Measurements from ENCODE around the gene RIC8B.

Gene RIC8B

DNA sequence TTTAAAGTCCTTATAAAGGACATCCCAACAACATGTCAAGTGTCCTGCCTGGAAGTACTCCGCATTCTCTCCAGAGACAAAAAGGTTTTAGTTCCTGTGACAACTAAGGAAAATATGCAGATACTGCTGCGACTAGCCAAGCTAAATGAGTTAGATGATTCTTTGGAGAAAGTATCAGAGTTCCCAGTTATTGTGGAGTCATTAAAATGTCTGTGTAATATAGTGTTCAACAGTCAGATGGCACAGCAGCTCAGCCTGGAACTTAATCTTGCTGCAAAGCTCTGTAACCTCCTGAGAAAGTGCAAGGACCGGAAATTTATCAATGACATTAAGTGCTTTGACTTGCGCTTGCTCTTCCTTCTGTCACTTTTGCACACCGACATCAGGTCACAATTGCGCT is 40.2 kb downstream of the RIC8B start:
- DNase-seq, result no peak

- no peak for DNase-seq
Measured at GRCh38 chr12:106815741-106816140, 41.3 kb downstream of the RIC8B start.

GRCh38 chr12:106816231-106816630 is 41.7 kb downstream of the RIC8B start:
- no peak for DNase-seq

DNA sequence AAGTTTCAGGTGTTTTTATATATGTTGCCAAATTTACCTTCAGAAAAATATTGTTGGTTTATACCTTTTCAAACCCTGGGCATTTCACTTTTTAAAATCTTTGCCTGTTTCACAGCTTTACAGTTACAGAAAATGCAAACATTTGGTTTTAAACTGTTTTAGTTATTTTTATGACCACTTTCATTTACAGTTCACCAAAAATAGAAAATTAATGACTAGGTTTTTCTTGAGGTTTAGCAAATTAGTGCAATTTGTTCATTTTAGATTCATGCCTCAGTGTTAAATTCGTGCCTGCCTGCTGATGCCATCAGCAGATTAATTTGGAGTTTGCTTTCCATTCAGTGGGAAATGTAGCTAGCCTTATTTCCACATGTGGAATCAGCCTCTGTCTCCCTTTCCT is 45.5 kb downstream of the RIC8B start:
- DNase-seq, result no peak

DNA sequence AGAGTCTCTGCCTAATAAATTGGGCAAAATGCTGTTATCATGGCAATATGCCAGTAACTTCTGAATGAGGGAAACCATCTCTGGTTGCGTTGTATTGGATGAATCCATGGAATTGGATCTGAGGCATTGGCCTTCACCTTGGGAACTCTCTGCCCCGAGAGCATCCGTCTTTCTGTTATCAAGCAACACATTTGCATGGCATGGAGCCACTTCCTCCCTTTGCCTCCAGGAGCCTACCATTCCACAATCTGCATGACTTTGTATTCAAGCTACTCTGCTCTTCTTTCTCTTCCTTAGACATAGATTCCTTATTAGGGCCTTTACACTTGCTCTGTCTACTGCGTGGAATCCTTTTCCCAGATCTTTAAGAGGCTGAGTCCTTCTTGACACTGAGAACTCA is 57.2 kb downstream of the RIC8B start:
- no peak for DNase-seq

DNA sequence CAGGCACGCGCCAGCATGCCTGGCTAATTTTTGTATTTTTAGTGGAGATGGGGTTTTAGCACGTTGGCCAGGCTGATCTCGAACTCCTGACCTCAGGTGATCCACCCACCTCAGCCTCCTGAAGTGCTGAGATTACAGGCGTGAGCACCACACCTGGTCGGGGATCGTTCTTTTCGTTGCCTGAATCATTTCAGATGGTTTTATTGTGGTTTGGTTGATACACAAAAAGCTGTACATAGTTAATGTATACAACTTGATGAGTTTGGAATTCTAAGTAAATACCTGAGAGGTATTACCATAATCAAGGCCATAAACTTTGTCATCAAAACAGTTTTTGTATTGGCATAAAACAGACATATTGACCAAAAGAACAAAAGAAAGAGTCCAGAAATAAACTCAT is 63.3 kb downstream of the RIC8B start:
- DNase-seq, result no peak

DNA sequence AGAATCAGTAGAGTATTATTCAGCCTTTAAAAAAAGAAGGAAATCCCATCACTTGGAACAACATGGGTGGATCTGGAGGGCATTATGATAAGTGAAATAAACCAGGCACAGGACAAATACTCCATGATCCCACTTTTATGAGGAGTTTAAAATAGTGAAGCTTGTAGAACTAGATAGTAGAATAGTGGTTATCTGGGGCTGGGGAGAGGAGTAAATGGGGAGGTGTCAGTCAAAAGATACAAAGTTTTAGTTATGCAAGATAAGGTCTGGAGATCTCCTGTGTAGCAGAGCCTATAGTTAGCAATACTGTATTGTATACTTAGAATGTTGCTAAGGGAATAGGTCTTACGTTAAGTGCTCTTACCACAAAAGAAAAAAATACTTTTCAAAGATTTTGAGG is 64.9 kb downstream of the RIC8B start:
- no peak for DNase-seq

DNA sequence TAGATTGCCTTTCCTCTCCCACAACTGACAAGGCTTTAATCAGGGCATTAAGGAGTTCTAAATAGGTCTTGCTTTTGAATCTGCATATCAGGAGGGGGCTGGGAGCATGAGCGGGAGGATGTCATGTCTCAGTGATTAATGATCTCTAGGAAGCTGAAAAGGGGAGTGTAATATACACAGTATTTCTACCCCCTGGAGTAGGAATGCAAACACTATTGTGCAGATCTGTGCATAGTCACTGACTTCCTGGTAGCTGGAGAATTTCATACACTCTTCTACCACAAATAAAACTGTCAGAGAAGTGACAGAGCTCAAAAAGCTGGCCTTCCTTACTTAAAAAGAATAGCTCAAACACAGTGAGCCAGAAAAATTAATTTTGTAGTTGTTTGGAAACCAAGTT is 65.8 kb downstream of the RIC8B start:
- DNase-seq, result no peak

DNA sequence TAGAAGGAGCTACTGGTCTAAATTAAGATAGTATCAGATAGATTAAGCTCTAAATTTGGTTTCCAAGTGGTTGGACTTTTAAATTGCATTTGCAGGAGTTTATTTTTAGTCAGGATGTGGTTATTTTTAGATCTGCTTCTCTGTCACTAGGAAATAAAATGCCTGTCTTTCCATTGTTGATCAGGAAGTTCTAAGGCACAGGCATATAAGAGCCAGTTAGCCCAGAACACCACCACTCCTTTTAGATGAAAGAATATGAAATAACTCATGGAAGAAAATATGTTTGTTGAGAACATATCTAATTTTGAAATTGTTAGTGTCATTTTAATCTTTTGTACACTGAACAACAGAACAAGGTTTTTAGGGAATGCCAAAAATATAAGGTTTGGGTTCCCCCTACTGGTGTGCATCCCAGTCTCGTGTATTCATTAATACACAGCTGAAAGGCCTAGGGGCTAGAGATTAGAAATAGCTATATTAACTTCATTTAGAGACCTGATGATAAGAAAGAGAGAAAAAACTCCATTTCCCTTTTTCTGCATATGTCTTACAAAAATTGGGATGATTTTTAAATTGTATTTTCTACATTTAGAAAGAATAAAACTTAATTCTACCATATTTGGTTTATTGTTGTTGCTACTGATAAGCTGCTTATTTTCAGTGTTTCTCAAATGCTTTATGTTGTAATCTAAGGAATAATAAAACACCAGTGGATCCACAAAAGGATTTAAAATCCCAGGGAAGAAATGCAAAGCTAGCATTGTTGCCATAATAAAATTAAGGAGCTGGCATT is 67.2 kb downstream of the RIC8B start:
- peak; percentile 59 for DNase-seq

DNA sequence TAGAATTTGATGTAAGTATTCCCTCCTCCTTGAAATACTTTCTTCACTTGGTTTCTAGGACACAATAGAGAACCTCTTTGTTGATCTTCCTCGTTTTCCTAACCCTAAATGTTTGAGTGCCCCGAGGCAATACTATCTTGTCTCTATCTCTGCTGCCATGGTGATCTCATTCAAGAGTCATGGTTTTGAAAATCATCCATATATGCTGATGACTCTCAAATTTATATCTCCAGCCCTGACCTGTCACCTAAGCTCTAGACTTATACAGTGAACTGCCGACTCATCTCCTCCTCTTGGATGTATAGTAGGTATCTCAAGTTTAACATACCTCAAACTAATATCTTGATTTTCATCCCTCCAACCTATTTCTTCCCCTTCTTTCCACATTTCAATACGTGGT is 71.4 kb downstream of the RIC8B start:
- no peak for DNase-seq

- DNase-seq, result no peak
Measured at GRCh38 chr12:106847861-106848260, 73.4 kb downstream of the RIC8B start.

DNA sequence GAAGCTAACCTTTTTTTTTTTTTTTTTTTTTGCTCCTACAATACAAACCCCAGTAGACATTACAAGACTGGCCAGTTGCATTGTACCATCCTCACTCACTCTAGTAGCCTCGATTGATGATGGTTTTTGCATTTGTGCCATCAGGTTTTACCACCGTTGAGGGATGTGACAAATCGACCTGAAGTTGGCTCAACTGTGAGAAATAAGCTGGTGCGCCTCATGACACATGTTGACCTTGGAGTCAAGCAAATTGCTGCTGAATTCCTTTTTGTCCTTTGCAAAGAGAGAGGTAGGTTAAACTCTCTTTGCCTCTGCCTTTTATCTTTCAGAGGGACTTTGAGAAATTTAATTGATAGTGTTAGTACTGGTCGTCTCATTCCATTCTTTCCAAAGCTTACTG is 76.8 kb downstream of the RIC8B start:
- DNase-seq, result no peak

DNA sequence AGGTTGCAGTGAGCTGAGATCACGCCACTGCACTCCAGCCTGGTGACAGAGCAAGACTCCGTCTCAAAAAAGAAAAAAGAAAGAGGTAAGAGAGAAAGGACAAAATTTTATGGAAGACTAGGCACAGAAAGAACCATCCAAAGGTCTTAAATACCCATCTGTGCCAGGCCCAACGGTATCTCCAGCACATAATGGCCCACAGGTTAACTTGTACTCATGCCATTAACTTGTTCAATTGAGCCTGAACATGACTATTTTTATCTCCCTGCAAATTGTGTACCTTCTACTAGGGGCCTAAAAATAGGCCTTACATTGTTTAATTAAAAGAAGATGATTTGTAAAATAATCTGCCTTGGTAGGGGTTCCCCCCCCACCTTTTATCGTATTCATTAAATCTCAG is 80.2 kb downstream of the RIC8B start:
- DNase-seq, result no peak

- no peak for DNase-seq
Measured at GRCh38 chr12:106855221-106855758, 80.8 kb downstream of the RIC8B start.

DNA sequence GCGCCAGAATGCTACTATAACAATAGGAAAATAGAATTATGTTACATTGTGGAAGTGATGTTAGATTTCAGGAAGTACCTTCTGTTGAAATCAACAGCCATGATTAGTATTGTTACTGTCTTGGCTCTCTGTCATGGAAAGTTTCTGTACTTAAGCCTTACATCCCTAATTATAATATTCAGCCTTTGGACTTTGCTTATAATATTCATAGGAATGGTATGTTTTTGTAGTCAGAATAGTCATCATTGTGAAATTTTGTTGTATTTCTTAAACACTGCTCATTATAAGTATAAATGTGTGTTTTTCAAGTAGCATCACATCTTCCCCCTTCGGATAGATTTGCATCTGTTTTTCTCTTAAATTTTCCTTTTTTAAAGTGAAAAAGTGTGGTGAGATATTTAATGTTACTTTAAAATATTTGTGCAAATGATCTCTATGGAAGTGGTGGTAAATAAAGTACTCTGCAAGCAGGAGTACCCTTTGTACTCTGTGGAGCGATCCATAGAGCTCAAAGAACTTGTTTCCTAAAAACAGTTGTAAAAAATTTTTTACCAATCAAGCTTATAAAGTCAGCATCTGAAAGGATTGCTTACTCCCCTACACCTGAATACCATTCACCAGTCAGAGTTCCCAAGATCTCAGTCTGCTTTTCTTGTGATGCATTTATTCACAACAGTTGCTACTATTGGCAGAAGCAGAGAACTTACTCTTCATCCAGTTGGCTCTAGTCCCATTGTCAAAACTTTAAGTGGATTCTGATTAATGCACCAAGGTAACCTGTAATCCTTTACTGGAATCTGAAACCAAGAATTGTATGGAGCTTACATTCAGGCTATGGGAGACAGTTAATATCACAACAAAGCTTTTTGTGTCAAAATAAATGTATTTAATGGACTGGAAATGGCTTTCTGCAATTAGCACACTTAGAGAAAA is 87.8 kb downstream of the RIC8B start:
- no peak for DNase-seq

DNA sequence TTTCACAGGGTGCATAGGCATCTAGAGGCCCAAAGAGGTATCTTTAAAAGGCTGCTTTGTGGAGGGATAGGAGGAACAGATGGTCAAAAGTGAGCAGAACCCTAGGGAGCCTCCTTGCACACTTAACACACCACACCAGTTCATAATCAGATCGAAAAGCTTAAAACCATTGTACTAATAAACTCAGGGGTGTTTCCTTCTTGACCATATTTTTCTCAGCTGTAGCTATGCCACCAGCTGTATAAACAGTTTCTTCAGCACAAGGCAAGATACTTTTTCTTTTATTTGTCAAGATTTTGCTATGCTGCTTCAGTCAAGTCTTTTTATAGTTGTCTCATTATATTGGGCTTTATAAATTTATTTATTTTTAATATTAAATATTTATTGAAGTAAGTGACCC is 88.7 kb downstream of the RIC8B start:
- DNase-seq, result no peak

DNA sequence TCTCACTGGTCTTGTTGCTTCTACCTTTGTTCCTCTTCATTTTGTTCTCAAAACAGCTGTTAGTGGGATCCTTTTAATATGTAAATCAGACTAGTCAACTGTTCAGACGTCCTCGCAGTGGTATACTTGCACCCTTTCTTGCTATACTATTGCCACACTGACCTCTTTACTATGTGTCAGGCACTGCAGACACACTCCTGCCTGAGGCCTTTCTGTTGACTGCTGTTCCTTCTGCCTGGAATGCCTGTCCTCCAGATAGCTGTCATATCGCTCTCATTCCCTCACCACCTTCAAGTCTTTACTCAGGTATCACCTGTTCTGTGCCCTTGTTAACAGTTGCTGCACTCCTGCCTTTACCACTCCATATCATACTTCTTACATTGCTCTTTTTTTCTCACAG is 91.2 kb downstream of the RIC8B start:
- no peak for DNase-seq

- DNase-seq, result no peak
Measured at GRCh38 chr12:106866426-106867080, 92.1 kb downstream of the RIC8B start.

- DNase-seq, result no peak
Measured at GRCh38 chr12:106867651-106868050, 93.2 kb downstream of the RIC8B start.

DNA sequence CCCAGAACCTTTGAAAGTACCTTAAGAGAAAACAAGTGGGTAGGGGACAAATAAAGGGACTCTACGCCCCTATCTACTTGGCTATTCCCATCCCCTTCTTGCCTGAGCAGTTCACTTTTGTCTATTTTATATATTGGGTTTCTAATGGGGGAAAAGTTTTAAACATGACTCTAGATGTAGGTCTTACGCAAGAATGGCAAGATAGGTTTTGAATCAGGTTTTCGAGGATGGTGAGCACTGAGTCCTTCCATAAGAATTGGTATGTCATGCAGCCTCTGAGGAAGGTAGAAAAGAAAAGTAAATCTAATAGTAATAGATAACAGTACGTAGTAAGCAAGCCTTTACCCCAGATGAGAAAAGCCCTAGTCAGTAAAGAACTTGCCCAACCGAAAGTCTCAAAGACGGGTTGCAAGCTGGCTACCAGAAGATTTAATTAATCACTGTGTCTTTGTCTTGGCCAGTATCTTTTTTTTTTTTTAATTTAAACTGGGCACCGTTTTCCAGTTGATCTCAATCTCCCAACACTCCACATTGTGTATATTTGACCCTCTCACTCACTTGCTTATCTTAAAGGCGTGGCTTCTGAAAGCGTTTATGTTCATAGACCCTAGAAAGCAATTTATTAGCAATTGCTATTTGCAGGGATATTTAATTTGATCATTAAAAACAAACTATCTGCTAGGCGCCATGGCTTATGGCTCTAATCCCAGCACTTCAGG is 94.7 kb downstream of the RIC8B start:
- no peak for DNase-seq

DNA sequence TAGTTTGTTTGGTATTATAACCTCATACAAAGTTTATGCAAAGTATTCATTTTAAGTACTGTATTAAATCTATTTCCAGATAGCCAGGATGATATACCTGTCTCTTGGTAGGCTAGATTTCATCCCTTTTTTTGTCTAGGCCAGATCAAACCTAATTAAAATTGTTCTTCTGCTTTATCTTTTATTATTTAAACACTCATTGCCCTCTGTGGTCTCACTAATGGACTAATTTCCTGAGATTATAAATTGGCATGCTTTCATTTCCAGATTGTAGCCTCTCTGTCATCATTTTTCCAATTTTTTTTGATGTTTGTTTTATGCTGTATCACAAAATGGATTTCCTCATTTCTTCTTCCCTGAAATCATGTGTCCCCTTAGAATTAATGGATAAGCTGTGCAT is 95.6 kb downstream of the RIC8B start:
- no peak for DNase-seq

- DNase-seq, result no peak
Measured at GRCh38 chr12:106871477-106871876, 97.0 kb downstream of the RIC8B start.

- DNase-seq, result no peak
Measured at GRCh38 chr12:106873983-106874382, 99.5 kb downstream of the RIC8B start.
